HG03175 (cell line): ENCODE results near the gene PIP4P1.
"Not testable (repeated sequence)": the region's sequence is repeated elsewhere in the genome, so short reads cannot be mapped to it uniquely, and the experiment has no call there.

Source experiments
- ATAC-seq: cut with Tn5 transposase; IDR thresholded peaks from one replicate; pipeline ENCODE4 v1.9.1; 2021; ENCODE audit warnings: mild to moderate bottlenecking, moderate library complexity; ENCODE audit not compliant: unreplicated experiment

PIP4P1 gene

GRCh38 chr14:20461225-20462141 is at the start of gene PIP4P1:
Gene PIP4P1 (minus strand): TSS chr14:20461434. CDS start chr14:20461325, 109 bp downstream.
- peak; percentile 93 for ATAC-seq

GRCh38 chr14:20508367-20508766 is 47.1 kb upstream of the PIP4P1 start:
- no peak for ATAC-seq

- not testable (repeated sequence) for ATAC-seq
Observed at GRCh38 chr14:20507537-20507936, 46.3 kb upstream of the PIP4P1 start.

GRCh38 chr14:20506752-20507151 is 45.5 kb upstream of the PIP4P1 start:
- not testable (repeated sequence) for ATAC-seq

- not testable (repeated sequence) for ATAC-seq
Observed at GRCh38 chr14:20506276-20506675, 45.0 kb upstream of the PIP4P1 start.

- no peak for ATAC-seq
Observed at GRCh38 chr14:20503898-20504297, 42.7 kb upstream of the PIP4P1 start.

GRCh38 chr14:20501346-20501745 is 40.1 kb upstream of the PIP4P1 start:
- ATAC-seq = no peak

- ATAC-seq = no peak
Observed at GRCh38 chr14:20499881-20500280, 38.6 kb upstream of the PIP4P1 start.

GRCh38 chr14:20499108-20499507 is 37.9 kb upstream of the PIP4P1 start:
- no peak for ATAC-seq

GRCh38 chr14:20498622-20499021 is 37.4 kb upstream of the PIP4P1 start:
- no peak for ATAC-seq

GRCh38 chr14:20494935-20495766 is 33.9 kb upstream of the PIP4P1 start:
- no peak for ATAC-seq

- ATAC-seq = no peak
Observed at GRCh38 chr14:20493634-20494033, 32.4 kb upstream of the PIP4P1 start.

GRCh38 chr14:20492486-20492885 is 31.3 kb upstream of the PIP4P1 start:
- no peak for ATAC-seq

GRCh38 chr14:20490563-20490962 is 29.3 kb upstream of the PIP4P1 start:
- ATAC-seq = no peak

- ATAC-seq = peak; percentile 41
Observed at GRCh38 chr14:20489093-20489994, 28.1 kb upstream of the PIP4P1 start.

GRCh38 chr14:20487396-20487725 is 26.1 kb upstream of the PIP4P1 start:
- ATAC-seq = no peak

GRCh38 chr14:20486684-20487395 is 25.6 kb upstream of the PIP4P1 start:
- no peak for ATAC-seq

- no peak for ATAC-seq
Observed at GRCh38 chr14:20485900-20486299, 24.7 kb upstream of the PIP4P1 start.

- ATAC-seq = no peak
Observed at GRCh38 chr14:20482382-20482781, 21.1 kb upstream of the PIP4P1 start.

- ATAC-seq = no peak
Observed at GRCh38 chr14:20478894-20479293, 17.7 kb upstream of the PIP4P1 start.
